ENCODE data around the gene PRMT1. TPM values are rescaled to one million over a fixed set of nuclear protein-coding genes. Genes with fewer than 3 reads are reported as not detected.
A peak's percentile ranks its signal among the peaks of the same experiment; 100 is the strongest.

Gene PRMT1
- total RNA-seq, 1 donor from 2014 or later, result 462 TPM

GRCh38 chr19:49641688-49642491 lies 35.2 kb upstream of the PRMT1 start, which contains the start of gene SCAF1:
SCAF1 (plus strand) TSS chr19:49642209; CDS start chr19:49645027, 2,818 bp downstream.
- intact Hi-C loops (cut with micrococcal nuclease), result loop anchor here (1.0 to 10.0 kb wide), 10 partner anchors 23 to 1280 kb away; partner anchors contain the start of genes AKT1S1, BCL2L12, DBP and IRF3
- Mint-ChIP-seq H3K36me3 (ENCODE audit: low read depth) (peaks cover 13% of the 10 kb centered on the region), H3K4me1 (ENCODE audit: low read depth) (peaks cover 55% of the 10 kb centered on the region), H3K27ac (peak within 1 kb of the TSS; percentile 99), H3K27me3 (ENCODE audit: insufficient read depth) (no peaks in the 10 kb centered on the region), H3K4me3 (peak within 1 kb of the TSS; percentile 94), H3K9me3 (no peaks in the 10 kb centered on the region)
- DNase-seq (ENCODE audit: low spot score), result peak; percentile 100

- H3K27ac Mint-ChIP-seq, result peak overlapping the region; percentile 90
- H3K27me3 Mint-ChIP-seq (ENCODE audit: insufficient read depth), result no peaks in the 10 kb centered on the region
- intact Hi-C loops (cut with micrococcal nuclease), result loop anchor here (1.0 to 10.0 kb wide), 6 partner anchors 23 to 1280 kb away; partner anchors contain the start of genes BCL2L12, IRF3, MAMSTR and PNKP
- H3K9me3 Mint-ChIP-seq, result no peaks in the 10 kb centered on the region
- DNase-seq (ENCODE audit: low spot score), result no peak
- H3K4me1 Mint-ChIP-seq (ENCODE audit: low read depth), result peaks cover 54% of the 10 kb centered on the region
- peak overlapping the region; percentile 94 for H3K4me3 Mint-ChIP-seq
- peaks cover 16% of the 10 kb centered on the region for H3K36me3 Mint-ChIP-seq (ENCODE audit: low read depth)
Measured at GRCh38 chr19:49642492-49643035, 34.5 kb upstream of the PRMT1 start.

DNA sequence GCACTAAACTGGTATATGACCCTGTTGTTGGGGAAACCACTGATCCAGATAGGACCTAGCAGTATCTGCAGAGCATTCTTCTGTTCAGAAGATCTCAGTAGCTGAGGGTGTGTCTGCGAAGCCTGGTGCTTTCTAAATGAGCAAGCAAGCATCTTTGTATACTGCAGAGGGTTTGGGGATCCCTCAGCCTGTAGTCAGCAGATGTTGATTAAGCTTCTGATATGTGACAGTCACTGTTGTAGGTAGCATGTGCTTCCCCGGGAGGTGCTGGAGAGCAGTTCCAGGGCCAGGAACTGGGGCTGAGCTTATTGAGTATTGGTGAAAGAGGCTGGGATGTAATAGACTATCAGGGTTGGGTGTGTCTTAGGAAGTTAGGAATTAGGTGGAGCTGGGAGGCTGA lies 33.6 kb upstream of the PRMT1 start:
- Mint-ChIP-seq H3K27ac (peak overlapping the region; percentile 79), H3K4me1 (ENCODE audit: low read depth) (peaks cover 46% of the 10 kb centered on the region), H3K4me3 (peak overlapping the region; percentile 94), H3K27me3 (ENCODE audit: insufficient read depth) (no peaks in the 10 kb centered on the region), H3K9me3 (no peaks in the 10 kb centered on the region), H3K36me3 (ENCODE audit: low read depth) (peaks cover 16% of the 10 kb centered on the region)
- intact Hi-C loops (cut with micrococcal nuclease), result loop anchor here (5.0 to 10.0 kb wide), 3 partner anchors 929 to 1281 kb away; partner anchors contain the start of genes MAMSTR, SYNGR4 and TMEM143
- no peak for DNase-seq (ENCODE audit: low spot score)

DNA sequence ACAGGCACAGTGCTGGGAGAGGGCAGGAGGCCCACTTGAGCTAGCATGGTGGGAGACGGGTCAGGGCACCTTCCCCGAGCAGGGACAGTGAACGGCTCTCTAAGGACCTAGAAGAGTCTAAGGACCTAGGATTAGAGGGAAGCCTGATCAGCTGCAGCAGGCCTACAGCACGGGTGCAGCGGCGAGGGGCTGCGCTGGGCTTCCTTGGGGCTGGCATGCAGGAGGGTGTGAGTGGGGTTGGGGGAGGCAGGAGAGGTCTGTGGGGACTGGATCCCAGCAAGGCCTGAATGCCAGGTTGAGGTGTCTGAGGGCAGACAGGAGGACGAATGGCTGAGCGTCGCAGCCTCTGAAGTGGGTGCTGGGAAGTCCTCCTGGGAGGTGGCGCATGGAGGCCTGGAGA lies 31.5 kb upstream of the PRMT1 start:
- DNase-seq (ENCODE audit: low spot score), result no peak
- intact Hi-C loops (cut with micrococcal nuclease), result loop anchor here (10.0 kb wide), 1 partner anchor 931 kb away; the partner anchor contains the start of gene MAMSTR
- no peaks in the 10 kb centered on the region for H3K9me3 Mint-ChIP-seq
- H3K27me3 Mint-ChIP-seq (ENCODE audit: insufficient read depth), result no peaks in the 10 kb centered on the region
- H3K4me1 Mint-ChIP-seq (ENCODE audit: low read depth), result peaks cover 32% of the 10 kb centered on the region
- H3K36me3 Mint-ChIP-seq (ENCODE audit: low read depth), result peaks cover 23% of the 10 kb centered on the region
- no peak overlapping the region for H3K27ac Mint-ChIP-seq
- no peak overlapping the region for H3K4me3 Mint-ChIP-seq

- no peaks in the 10 kb centered on the region for H3K9me3 Mint-ChIP-seq
- intact Hi-C loops (cut with micrococcal nuclease), result loop anchor here (10.0 kb wide), 1 partner anchor 931 kb away; the partner anchor contains the start of gene MAMSTR
- no peak for DNase-seq (ENCODE audit: low spot score)
Measured at GRCh38 chr19:49645995-49646394, 31.1 kb upstream of the PRMT1 start.

GRCh38 chr19:49646586-49646985 lies 30.5 kb upstream of the PRMT1 start:
- no peak overlapping the region for H3K4me3 Mint-ChIP-seq
- H3K27ac Mint-ChIP-seq, result no peak overlapping the region
- DNase-seq (ENCODE audit: low spot score), result no peak
- intact Hi-C loops (cut with micrococcal nuclease), result loop anchor here (10.0 kb wide), 1 partner anchor 932 kb away; the partner anchor contains the start of gene MAMSTR
- peaks cover 26% of the 10 kb centered on the region for H3K4me1 Mint-ChIP-seq (ENCODE audit: low read depth)
- no peaks in the 10 kb centered on the region for H3K27me3 Mint-ChIP-seq (ENCODE audit: insufficient read depth)
- peaks cover 25% of the 10 kb centered on the region for H3K36me3 Mint-ChIP-seq (ENCODE audit: low read depth)
- no peaks in the 10 kb centered on the region for H3K9me3 Mint-ChIP-seq

More at GRCh38 chr19:49645995-49646394, 31.1 kb upstream of the PRMT1 start:
- Mint-ChIP-seq H3K27ac (no peak overlapping the region), H3K36me3 (ENCODE audit: low read depth) (peaks cover 24% of the 10 kb centered on the region), H3K4me1 (ENCODE audit: low read depth) (peaks cover 28% of the 10 kb centered on the region), H3K27me3 (ENCODE audit: insufficient read depth) (no peaks in the 10 kb centered on the region), H3K4me3 (no peak overlapping the region)

DNA sequence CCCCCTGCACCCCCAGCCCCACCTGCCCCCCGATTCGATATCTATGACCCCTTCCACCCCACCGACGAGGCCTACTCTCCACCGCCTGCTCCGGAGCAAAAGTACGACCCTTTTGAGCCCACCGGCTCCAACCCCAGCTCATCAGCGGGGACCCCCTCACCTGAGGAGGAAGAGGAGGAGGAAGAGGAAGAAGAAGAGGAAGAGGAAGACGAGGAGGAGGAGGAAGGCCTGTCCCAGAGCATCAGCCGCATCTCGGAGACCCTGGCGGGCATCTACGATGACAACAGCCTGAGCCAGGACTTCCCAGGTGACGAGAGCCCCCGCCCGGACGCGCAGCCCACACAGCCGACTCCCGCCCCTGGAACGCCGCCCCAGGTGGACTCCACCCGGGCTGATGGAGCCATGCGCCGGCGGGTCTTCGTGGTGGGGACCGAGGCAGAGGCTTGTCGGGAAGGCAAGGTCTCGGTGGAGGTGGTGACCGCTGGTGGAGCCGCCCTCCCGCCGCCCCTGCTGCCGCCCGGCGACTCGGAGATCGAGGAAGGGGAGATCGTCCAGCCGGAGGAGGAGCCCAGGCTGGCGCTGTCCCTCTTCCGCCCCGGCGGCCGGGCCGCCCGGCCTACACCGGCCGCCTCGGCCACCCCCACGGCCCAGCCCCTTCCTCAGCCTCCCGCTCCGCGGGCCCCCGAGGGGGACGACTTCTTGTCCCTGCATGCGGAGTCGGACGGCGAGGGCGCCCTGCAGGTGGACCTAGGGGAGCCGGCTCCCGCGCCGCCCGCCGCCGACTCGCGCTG lies 25.8 kb upstream of the PRMT1 start:
- H3K27me3 Mint-ChIP-seq (ENCODE audit: insufficient read depth), result no peaks in the 10 kb centered on the region
- no peak overlapping the region for H3K27ac Mint-ChIP-seq
- DNase-seq (ENCODE audit: low spot score), result no peak
- no peaks in the 10 kb centered on the region for H3K4me1 Mint-ChIP-seq (ENCODE audit: low read depth)
- no peaks in the 10 kb centered on the region for H3K9me3 Mint-ChIP-seq
- H3K4me3 Mint-ChIP-seq, result no peak overlapping the region
- peaks cover 26% of the 10 kb centered on the region for H3K36me3 Mint-ChIP-seq (ENCODE audit: low read depth)
- intact Hi-C loops (cut with micrococcal nuclease), result no loop called here

GRCh38 chr19:49651820-49652550 lies 25.1 kb upstream of the PRMT1 start:
- no peak for DNase-seq (ENCODE audit: low spot score)
- Mint-ChIP-seq H3K9me3 (no peaks in the 10 kb centered on the region), H3K27me3 (ENCODE audit: insufficient read depth) (no peaks in the 10 kb centered on the region), H3K4me3 (no peak overlapping the region), H3K27ac (no peak overlapping the region), H3K4me1 (ENCODE audit: low read depth) (no peaks in the 10 kb centered on the region), H3K36me3 (ENCODE audit: low read depth) (peaks cover 28% of the 10 kb centered on the region)
- intact Hi-C loops (cut with micrococcal nuclease), result no loop called here

GRCh38 chr19:49652551-49653465 lies 24.3 kb upstream of the PRMT1 start:
- no peaks in the 10 kb centered on the region for H3K27me3 Mint-ChIP-seq (ENCODE audit: insufficient read depth)
- intact Hi-C loops (cut with micrococcal nuclease), result no loop called here
- no peaks in the 10 kb centered on the region for H3K4me1 Mint-ChIP-seq (ENCODE audit: low read depth)
- no peaks in the 10 kb centered on the region for H3K9me3 Mint-ChIP-seq
- H3K27ac Mint-ChIP-seq, result no peak overlapping the region
- no peak for DNase-seq (ENCODE audit: low spot score)
- H3K4me3 Mint-ChIP-seq, result no peak overlapping the region
- peaks cover 32% of the 10 kb centered on the region for H3K36me3 Mint-ChIP-seq (ENCODE audit: low read depth)

DNA sequence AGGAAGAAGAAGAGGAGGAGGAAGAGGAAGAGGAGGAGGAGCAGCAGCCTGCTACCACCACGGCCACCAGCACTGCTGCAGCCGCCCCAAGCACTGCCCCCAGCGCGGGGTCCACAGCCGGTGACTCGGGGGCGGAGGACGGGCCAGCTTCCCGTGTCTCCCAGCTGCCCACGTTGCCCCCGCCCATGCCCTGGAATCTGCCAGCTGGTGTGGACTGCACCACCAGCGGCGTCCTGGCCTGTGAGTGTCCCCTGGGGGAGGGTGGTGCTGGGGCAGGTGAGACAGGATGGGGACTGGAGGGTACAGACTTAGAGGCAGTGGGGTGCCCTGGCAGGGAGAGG lies 23.6 kb upstream of the PRMT1 start:
- Mint-ChIP-seq H3K27ac (no peak overlapping the region), H3K4me1 (ENCODE audit: low read depth) (no peaks in the 10 kb centered on the region)
- no peak for DNase-seq (ENCODE audit: low spot score)

DNA sequence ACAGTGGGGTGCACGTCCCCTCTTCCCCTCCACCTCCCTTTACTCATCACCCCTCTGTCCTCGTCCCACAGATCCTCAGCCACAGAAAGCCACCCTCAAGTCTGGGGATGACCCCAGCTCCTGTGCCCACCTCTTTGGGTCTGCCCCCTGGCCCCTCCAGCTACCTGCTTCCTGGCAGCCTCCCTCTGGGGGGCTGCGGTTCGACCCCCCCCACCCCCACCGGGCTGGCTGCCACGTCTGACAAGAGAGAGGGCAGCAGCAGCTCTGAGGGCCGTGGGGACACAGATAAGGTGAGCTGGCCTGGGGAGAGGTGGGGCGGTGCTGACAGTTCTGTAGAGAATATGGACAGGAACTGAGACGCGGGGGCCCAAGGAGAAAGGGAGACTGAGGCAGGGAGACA lies 22.5 kb upstream of the PRMT1 start:
- no peak overlapping the region for H3K27ac Mint-ChIP-seq
- DNase-seq (ENCODE audit: low spot score), result no peak
- H3K27me3 Mint-ChIP-seq (ENCODE audit: insufficient read depth), result no peaks in the 10 kb centered on the region
- H3K9me3 Mint-ChIP-seq, result no peaks in the 10 kb centered on the region
- H3K36me3 Mint-ChIP-seq (ENCODE audit: low read depth), result peaks cover 34% of the 10 kb centered on the region
- no peaks in the 10 kb centered on the region for H3K4me1 Mint-ChIP-seq (ENCODE audit: low read depth)
- H3K4me3 Mint-ChIP-seq, result no peak overlapping the region
- intact Hi-C loops (cut with micrococcal nuclease), result no loop called here

More for the DNA sequence above, 23.6 kb upstream of the PRMT1 start:
- H3K4me3 Mint-ChIP-seq, result no peak overlapping the region
- no peaks in the 10 kb centered on the region for H3K9me3 Mint-ChIP-seq
- H3K27me3 Mint-ChIP-seq (ENCODE audit: insufficient read depth), result no peaks in the 10 kb centered on the region
- intact Hi-C loops (cut with micrococcal nuclease), result no loop called here
- peaks cover 32% of the 10 kb centered on the region for H3K36me3 Mint-ChIP-seq (ENCODE audit: low read depth)
